Measurements from ENCODE around the gene MEA1.

DNA sequence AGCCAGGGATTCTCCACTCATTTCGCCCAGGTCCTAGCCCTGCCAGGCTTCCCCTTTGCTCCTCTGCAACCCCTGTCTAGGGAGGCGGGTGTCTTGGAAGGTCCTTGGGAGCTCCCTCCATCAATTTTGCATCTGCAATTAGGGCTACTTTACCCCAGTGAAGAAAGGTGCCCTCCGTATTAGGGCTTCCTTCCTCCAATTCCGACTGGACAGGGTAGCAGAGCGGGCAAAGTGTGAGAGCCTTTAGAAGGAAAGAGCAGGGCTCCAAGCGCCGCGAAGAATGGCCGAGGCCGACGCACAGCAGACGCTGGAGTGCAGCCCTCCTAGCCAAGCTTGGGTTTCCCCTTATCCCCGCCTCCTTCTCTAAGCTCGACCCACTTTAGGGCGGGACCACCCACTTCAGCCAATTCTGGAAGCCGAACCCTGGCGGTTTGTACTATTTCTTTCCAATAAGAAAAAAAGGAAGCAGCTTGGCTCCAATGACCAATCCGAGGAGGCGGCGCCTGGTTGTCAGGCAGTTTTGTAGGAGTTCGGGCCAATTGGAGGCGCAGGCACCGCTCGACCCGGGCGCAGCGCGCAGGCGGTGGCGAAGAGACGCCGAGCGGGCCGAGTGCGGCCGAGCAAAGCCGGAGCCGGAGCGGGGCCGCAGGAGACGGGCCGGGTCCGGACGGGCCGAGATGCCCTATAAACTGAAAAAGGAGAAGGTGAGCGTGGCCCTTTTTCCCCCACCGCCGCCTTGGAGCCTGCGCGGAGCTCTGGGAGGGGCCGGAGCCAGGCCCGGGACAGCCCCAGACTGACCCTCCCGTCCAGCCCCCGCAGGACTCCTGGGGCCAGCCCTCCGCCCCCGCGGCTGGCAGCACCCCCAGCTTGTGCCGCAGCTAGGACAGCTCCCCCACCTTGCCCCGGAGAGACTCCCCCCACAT lies 29.5 kb downstream of the MEA1 start, which contains the start of gene PPP2R5D:
- TF ChIP-seq CEBPB (IDR thresholded peaks at IDR 0.05) (no peak), TEAD4 (IDR thresholded peaks at IDR 0.05) (no peak)
- TF ChIP-seq, protein P1, sequence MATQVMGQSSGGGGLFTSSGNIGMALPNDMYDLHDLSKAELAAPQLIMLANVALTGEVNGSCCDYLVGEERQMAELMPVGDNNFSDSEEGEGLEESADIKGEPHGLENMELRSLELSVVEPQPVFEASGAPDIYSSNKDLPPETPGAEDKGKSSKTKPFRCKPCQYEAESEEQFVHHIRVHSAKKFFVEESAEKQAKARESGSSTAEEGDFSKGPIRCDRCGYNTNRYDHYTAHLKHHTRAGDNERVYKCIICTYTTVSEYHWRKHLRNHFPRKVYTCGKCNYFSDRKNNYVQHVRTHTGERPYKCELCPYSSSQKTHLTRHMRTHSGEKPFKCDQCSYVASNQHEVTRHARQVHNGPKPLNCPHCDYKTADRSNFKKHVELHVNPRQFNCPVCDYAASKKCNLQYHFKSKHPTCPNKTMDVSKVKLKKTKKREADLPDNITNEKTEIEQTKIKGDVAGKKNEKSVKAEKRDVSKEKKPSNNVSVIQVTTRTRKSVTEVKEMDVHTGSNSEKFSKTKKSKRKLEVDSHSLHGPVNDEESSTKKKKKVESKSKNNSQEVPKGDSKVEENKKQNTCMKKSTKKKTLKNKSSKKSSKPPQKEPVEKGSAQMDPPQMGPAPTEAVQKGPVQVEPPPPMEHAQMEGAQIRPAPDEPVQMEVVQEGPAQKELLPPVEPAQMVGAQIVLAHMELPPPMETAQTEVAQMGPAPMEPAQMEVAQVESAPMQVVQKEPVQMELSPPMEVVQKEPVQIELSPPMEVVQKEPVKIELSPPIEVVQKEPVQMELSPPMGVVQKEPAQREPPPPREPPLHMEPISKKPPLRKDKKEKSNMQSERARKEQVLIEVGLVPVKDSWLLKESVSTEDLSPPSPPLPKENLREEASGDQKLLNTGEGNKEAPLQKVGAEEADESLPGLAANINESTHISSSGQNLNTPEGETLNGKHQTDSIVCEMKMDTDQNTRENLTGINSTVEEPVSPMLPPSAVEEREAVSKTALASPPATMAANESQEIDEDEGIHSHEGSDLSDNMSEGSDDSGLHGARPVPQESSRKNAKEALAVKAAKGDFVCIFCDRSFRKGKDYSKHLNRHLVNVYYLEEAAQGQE (IDR thresholded peaks at IDR 0.05; ENCODE audit: low read depth): no peak

Measured in Ishikawa (cell line).